Activated CD8-positive, alpha-beta memory T cell treated with anti-CD3 and anti-CD28 coated beads, Interleukin-2, amount 50 U/mL, for 24 hours (primary cell): ENCODE data around the gene KITLG.
"Not testable (repeated sequence)": the region's sequence is repeated elsewhere in the genome, so short reads cannot be mapped to it uniquely, and the experiment has no call there.

Experiments used
- DNase-seq: peaks from one replicate; pipeline ENCODE4 v3.0.0-alpha.2; 2020; ENCODE audit errors: extremely low read depth

The KITLG gene

DNA sequence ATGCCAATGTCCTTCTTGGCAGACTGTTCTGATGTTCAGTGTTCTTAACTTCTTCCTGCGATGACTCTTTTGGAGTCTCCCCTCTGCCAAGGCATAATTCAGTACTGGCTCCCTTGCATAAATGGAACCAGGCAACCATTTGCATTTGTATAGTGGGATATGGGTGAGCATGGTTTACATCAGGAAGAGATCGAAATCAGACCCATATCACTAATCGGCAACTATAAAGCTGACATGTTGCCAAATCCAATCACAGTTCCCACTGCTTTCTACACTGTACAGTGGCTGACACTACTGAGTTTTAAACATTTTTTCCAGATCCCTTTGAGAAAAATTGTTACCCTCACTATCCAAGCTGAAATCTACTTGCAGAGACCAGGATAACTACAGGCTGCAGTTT is 83.8 kb downstream of the KITLG start:
- DNase-seq = no peak

DNA sequence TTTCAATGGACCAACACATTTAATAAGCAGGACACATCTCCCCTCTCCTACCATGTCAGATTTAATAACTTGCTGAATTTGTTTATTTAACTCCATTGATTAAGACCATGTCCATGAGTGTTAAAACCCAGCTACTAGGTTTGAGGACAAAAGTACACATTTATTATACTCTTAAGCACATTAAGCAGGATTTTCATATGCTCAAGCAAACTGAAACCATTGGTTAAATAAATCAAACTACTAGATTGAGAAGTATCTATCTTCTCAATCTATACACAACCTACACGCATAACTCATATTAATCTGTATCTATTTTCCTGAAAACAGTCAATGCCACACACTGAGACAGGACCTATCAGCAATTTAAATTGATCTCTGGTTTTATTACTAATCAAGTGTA is 85.2 kb downstream of the KITLG start:
- DNase-seq = no peak

DNA sequence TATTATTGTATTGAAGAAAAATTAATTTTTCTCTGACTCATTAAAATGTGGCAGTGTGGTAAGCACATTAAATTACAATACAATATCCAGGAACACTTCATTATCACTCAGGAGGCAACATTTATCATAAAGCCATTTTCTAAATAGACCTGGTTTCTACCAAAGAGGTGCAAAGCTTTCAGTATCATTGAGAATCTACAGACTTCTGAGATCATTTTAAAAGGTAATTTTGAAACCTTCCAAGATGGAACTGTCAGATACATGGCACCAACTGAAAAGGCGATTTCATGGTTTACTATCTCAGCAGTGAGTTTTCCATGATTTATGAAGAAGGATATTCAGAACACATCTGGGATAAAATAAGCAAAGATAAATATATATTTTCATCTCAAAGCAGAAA is 85.8 kb downstream of the KITLG start:
- DNase-seq = no peak

DNA sequence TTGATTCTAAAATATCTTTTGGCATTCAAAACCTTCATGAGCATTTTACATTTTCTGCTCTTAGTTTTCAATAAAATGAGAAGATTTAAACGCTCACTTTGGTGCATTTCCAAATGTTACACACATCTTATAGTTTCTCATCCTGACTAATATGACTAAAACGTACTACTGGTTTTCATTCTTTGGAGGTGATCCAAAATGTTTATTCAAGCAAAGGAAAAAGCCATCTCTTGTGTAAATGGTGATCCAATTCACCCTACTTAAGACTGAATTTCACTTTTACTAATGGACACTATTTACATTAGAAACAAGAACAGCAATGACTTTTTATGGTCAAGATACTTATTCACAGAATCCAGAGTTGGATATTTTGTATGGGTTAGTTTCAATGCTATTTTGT is 86.6 kb downstream of the KITLG start:
- no peak for DNase-seq

DNA sequence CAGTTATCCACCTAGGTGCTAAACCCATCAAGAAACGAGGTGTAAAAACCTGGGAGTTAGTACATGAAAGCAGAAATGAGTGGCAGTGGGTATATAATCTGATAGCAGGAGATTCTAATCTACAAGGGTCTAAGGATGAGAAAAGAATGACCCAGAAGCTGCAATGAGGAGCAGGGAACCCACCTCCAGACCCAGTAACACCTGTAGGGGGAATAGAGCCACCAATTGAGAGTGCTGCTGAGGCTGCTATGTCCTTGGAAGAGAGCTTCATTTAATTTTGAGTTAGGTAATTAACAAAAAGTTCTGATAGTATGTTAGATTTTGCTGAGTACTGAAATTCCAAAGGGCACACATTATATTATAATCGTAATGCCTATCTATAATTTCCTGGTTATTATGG is 89.8 kb downstream of the KITLG start:
- no peak for DNase-seq

DNA sequence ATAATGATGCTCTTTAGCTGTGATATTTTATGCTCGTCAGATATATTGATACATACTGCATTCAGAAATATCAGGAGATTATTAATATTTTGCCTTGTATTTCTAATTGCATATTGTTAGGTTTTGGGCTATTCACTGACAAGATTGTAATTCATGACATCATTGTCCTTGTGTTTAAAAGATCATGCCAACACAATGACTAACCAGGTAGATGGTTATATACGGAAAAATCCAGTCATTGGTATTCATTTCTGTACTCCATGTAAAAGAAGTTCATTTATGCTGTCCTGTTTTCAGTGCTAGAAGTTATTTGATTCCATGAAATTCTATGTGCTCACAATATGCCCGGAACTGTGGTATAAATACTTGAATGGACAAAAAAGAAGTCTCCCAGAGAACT is 107.5 kb downstream of the KITLG start:
- DNase-seq = no peak

DNA sequence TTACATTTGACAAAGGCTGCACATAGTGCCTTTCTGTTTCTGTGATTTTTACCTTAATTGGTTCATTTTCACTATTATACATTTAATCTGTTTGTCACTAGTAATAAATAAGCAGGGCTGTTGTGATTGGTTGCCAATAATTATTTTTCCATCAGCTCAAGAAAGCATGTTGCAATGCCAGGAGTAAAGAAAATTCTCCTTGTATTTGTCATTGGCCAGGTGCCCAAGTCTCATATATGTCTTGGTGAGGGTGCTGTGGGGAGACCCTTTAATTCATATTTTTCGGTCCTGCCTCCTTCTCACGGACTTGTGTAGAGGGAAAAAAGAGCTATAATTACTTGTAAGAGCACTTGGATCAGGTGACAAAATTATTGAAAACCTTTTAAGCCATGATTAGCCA is 108.0 kb downstream of the KITLG start:
- DNase-seq = no peak

DNA sequence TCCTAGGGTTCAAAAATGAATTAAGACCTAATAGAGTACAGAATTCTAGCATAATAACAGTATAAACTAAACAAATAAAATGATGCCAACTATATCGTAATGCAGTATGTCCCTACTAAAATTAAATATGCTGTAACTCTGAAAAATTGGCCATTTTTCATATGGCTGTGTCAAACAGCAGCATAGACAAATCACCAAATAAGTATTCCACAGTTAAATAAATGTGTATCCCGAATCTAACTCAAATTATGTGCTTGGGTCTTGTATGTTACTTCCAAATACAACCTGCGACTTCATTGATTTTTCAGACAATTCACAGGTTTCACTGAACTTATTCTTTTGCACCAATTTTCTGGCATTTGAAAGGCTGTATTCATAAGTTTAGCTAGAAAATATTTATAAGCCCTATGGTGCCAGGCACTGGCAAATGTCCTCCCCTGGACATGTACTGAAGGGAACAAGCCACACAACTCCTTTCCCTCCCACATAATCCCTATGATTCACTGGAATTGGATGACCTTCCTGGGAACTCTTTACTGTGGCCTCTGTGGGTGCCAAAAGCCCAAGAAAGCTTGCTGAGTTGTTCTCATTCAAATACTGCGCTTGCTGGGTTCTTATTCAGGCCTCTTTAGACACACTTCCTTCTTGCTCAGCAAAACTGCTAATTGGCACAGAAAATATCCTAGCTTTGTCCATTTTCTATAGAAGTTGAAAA is 108.8 kb downstream of the KITLG start:
- no peak for DNase-seq

DNA sequence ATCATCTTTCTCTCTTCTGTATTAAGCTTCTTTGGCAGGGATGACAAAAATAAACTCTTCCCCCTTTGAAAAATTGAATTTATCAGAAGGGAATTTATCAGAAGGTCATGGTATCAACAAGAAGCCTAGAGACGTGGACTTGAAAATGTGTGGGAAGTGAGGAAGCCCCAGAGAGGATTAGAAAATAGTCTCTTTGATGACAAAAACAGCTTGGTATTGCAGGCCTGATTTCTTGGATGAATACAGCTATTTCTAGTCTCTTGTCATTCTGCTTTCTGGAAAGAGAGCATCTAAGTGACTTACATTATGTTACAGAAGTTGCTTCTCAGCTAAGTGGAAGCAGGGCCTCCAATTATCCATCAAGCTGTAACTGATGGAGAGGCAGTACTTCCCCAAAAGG is 111.1 kb downstream of the KITLG start:
- no peak for DNase-seq

DNA sequence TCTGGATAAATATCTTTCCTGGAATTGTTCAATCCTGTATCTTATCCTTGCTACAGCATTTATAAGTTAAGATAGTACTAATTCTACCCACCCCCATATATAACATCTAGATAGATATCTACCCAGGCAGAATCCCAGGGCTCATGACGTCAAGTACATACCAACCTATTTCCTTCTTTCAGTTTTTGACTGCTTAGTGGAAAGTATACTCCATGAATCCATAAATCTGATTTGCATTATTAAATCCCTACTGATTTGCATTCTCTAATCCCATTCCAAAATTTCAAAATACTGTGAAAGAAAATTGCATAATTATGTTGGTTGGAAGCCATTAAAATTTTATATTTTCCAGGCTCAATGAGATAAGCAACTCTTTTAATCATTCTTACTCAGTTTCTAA is 111.7 kb downstream of the KITLG start:
- no peak for DNase-seq

DNA sequence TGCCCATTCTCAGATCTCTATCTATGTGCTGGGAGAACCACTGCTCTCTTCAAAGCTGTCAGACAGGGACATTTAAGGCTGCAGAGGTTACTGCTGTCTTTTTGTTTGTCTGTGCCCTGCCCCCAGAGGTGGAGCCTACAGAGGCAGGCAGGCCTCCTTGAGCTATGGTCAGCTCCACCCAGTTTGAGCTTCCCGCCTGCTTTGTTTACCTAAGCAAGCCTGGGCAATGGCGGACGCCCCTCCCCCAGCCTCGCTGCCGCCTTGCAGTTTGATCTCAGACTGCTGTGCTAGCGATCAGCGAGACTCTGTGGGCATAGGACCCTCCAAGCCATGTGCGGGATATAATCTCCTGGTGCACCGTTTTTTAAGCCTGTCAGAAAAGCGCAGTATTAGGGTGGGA is 113.6 kb downstream of the KITLG start:
- not testable (repeated sequence) for DNase-seq

DNA sequence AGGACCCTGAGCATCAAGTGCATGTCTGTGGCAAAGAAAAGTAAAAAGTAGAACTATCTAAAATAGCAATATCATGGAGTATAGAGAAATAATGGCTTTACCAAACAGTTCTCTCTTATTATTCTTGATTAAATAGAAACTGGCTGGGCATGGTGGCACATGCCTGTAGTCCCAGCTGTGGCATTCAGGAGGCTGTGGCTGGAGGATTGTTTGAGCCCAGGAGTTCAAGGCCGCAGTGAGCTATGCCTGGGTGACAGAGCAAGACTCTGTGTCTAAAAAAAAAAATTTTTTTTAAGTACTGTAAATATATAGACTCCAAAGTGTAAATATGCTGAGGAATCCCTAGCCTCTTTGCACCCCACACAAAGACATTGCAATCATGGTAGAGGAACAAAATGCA is 121.9 kb downstream of the KITLG start:
- DNase-seq = no peak

DNA sequence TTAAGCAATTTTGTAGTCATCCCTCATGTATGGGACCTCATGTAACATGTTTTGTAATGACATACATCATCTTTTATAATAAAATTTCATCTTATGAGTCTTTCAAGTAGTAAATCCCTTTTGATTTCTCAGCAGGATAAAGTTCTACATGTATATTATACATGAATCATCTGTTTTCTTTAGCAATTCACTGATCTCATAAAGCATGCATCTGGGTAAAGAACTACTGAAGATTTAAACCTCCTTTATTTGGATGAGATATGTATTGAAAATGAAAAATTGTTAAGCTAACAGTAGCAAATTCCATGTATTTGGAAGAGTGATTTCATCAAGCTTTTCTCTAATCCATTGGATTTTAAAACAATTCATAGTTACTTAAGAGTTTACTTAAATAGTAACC is 126.9 kb downstream of the KITLG start:
- no peak for DNase-seq

DNA sequence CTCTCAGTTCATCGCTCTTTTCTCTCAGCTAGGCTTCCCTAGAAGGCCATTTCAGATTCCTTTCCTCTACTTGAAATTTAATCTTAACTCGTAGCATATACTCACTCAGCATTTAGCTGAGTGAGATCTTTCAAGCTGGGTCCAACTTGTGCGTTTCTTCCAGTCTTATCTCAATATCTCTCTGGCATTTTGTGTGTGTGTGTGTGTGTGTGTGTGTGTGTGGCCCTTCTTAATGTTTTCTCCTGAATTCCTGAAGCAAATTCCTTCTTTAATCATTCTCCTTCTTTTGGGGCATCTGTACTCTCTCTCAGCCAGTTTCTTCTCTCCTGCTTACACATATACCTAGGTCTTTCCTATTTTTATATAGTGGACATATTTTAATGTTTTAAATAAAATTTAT is 129.1 kb downstream of the KITLG start:
- no peak for DNase-seq

DNA sequence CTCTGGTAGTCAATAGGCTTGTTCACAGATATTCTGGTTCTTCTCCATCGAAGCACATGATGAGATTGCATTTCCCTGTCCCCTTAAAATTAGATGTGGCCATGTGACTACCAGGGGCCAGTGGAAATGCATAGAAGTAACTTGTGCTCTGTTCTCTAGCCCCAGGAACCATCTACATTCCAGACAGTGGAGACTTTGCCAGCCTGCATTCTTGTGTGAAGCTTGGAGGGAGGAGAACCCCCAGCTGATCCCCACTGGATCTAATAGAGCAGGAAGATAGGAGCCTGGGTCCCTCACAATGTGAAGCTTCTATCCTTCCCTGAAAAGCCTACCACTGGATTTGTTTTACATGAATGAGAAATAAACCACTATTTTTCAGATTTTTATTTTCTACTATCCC is 130.1 kb downstream of the KITLG start:
- DNase-seq = no peak

DNA sequence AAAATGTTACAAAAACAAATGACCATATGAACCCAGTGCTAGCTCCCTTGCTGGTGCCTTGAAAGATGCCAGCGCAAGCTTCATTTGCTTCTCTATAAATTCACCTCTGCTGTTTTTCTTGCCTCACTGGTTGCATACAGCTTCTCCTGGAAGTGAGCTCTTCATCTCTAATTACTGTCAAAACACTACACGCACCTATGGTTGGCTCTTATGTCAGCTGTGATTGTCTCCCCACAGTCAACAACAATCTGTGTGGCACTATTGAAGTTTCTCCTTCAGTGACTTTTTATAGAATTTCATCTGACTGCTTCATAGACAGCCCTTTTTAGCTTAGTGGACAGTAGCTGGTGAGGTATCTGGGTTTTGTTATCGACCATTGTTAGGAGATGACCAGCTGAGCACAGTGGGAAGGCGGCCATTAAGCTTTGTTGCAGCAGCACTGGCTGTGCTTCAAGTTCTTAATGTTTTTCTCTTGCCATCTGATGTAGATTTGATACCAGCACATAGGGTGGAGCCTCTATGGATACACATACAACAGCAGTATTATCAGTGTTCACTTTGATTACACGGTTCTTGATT is 131.8 kb downstream of the KITLG start:
- no peak for DNase-seq

DNA sequence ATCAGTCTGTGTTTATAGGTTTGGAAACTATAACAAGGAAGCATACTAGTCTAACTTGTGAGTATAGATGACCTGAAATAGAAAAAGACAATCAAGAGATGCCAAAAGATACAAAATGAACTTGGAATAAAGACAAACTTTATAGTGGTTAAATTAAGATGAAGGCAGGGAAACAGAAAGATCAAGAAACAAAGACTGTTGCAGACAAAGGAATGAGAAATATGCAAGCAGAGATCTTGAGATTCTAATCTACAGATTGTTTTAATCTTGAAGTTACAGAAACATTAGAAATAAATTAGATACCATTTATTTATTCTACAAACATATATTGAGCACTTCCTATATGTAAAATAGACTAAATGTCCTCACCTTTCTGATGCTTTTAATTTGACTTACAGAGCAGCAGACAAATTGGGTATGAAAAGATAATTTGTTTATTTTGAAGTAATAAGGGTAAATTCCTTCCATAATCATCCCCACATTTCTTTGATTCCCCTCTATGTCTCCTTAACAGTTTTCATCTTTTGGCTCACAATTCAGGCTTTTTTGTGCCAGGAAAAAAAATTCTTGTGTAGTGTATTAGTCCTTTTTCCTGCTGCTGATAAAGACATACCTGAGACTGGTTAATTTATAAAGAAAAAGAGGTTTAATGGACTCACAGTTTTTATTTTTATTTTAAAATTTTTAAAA is 134.4 kb downstream of the KITLG start:
- no peak for DNase-seq

DNA sequence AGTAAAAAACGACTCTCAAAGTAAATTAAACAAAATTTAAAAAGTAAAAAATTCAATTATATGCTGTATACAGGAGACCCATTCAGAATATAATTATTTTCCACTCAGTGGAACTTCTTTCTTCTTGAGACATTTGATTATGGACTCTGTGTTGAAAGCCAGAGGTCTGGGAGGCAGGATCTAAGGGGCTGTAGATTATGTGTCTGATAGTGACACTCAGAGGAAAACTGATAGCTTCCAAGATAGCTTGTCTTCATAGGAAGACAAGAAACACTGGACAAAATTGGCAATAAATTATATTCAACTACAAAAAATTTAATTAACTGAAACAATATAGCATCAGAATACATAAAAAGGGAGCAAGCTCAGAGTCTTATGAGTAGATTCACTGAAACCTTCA is 135.8 kb downstream of the KITLG start:
- no peak for DNase-seq
